Measurements from ENCODE around the gene TLR10.

The TLR10 gene

DNA sequence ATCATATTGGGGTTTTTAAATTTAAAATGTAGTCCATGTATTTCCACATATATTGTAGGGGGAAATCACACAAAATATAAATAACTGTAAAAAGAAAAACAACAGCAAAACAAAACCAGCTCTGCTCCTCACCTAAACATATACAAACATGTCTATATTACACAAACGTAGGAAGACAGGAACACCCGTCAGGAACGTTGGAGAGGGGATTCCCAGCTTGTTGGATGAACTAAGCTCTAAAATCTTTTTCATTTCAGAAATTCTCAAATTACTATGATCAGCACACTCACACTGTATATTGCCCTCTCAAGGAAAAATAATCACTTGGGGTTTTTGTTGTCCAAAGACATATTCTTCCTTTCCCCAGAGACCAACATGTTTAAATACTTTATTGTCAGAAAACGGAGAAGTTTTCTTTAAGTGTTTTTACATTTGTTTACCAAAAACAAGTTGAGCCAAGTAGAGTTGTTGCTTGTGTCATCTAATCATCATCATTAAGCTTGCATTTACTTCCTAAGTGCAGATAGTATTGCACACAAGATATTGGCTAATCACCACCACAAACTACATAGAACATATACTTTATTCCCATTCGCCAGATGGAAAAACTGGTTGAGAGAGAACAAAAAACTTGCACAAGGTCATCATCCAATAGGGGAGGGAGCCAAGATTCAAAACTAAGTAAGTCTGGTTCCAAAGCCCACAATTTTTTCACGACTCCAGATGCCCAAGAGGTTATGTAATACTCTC lies 2.4 kb upstream of the TLR10 start:
- no peak overlapping the region for H3K9ac ChIP-seq (ENCODE audit: low read length)
- no peaks in the 10 kb centered on the region for H3K27me3 ChIP-seq (ENCODE audit: control insufficient read depth in 1 of 2, insufficient read depth in 1 of 2, low read length in 2 of 2)
- H4K91ac ChIP-seq (ENCODE audit: low read length): no peak overlapping the region
- H3K4me2 ChIP-seq (ENCODE audit: low read length, poor library complexity, severe bottlenecking): no peak overlapping the region
- no peak overlapping the region for H2BK12ac ChIP-seq (ENCODE audit: low read length in 2 of 2)
- DNase-seq: no peak
- H3K9me3 ChIP-seq (ENCODE audit: control insufficient read depth, low read length): no peaks in the 10 kb centered on the region
- no peak overlapping the region for H2AK5ac ChIP-seq (ENCODE audit: low read length, severe bottlenecking)
- H3K14ac ChIP-seq (ENCODE audit: low read length in 2 of 2): no peak overlapping the region
- H2BK120ac ChIP-seq (ENCODE audit: low read depth, low read length): no peak overlapping the region
- H3K4ac ChIP-seq (ENCODE audit: low read depth in 1 of 2, low read length in 2 of 2): no peak overlapping the region
- no peaks in the 10 kb centered on the region for H3K79me1 ChIP-seq (replicated peaks; ENCODE audit: low read length, poor library complexity, severe bottlenecking)
- H3K18ac ChIP-seq (ENCODE audit: low read depth in 1 of 2, low read length in 2 of 2): no peak overlapping the region
- 76% methylated on average over 5 of the region's 6 CpGs for WGBS
- no peak overlapping the region for H2BK15ac ChIP-seq (ENCODE audit: low read depth, poor library complexity, severe bottlenecking)
- H3K36me3 ChIP-seq (ENCODE audit: control insufficient read depth in 1 of 2, insufficient read depth in 2 of 2, low read depth in 1 of 2, low read length in 2 of 2): no peaks in the 10 kb centered on the region
- H4K8ac ChIP-seq (ENCODE audit: low read length): no peak overlapping the region
- no peak overlapping the region for H3K23ac ChIP-seq (ENCODE audit: low read length in 2 of 2)
- no peak overlapping the region for H2AFZ ChIP-seq (ENCODE audit: low read depth, low read length)
- H3K27ac ChIP-seq (ENCODE audit: low read length, poor library complexity, severe bottlenecking): no peak overlapping the region
- H3K4me3 ChIP-seq (ENCODE audit: insufficient read depth in 1 of 2, low read depth in 1 of 2, low read length in 2 of 2): no peak overlapping the region
- H2BK5ac ChIP-seq (ENCODE audit: low read depth, low read length, poor library complexity, severe bottlenecking): no peak overlapping the region
- peaks cover 6% of the 10 kb centered on the region for H3K4me1 ChIP-seq (ENCODE audit: control insufficient read depth, insufficient read depth, low read depth, low read length)

DNA sequence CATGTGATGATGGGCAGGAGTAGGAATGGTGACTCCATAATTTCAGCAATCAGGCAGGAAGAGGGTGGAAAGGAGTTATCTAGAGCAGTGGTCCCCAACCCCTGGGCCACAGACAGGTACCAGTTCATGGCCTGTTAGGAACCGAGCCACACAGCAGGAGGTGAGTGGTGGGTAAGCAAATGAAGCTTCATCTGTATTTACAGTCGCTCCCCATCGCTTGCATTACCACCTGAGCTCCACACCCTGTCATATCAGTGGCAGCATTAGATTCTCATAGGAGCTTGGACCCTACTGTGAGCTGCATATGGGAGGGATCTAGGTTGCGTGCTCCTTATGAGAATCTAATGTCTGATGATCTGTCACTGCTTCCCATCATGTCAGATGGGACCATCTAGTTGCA lies 1.4 kb upstream of the TLR10 start:
- no peak overlapping the region for H3K9ac ChIP-seq (ENCODE audit: low read length)
- H2AFZ ChIP-seq (ENCODE audit: low read depth, low read length): no peak overlapping the region
- no peak overlapping the region for H3K4me2 ChIP-seq (ENCODE audit: low read length, poor library complexity, severe bottlenecking)
- H2BK12ac ChIP-seq (ENCODE audit: low read length in 2 of 2): no peak overlapping the region
- no peaks in the 10 kb centered on the region for H3K36me3 ChIP-seq (ENCODE audit: control insufficient read depth in 1 of 2, insufficient read depth in 2 of 2, low read depth in 1 of 2, low read length in 2 of 2)
- H2BK120ac ChIP-seq (ENCODE audit: low read depth, low read length): no peak overlapping the region
- no peak overlapping the region for H2AK5ac ChIP-seq (ENCODE audit: low read length, severe bottlenecking)
- H3K27me3 ChIP-seq (ENCODE audit: control insufficient read depth in 1 of 2, insufficient read depth in 1 of 2, low read length in 2 of 2): no peaks in the 10 kb centered on the region
- H4K91ac ChIP-seq (ENCODE audit: low read length): no peak overlapping the region
- no peak for DNase-seq
- H3K4me3 ChIP-seq (ENCODE audit: insufficient read depth in 1 of 2, low read depth in 1 of 2, low read length in 2 of 2): no peak overlapping the region
- peaks cover 4% of the 10 kb centered on the region for H3K4me1 ChIP-seq (ENCODE audit: control insufficient read depth, insufficient read depth, low read depth, low read length)
- no peak overlapping the region for H3K27ac ChIP-seq (ENCODE audit: low read length, poor library complexity, severe bottlenecking)
- no peak overlapping the region for H3K4ac ChIP-seq (ENCODE audit: low read depth in 1 of 2, low read length in 2 of 2)
- H4K8ac ChIP-seq (ENCODE audit: low read length): no peak overlapping the region
- H2BK15ac ChIP-seq (ENCODE audit: low read depth, poor library complexity, severe bottlenecking): no peak overlapping the region
- no peaks in the 10 kb centered on the region for H3K79me1 ChIP-seq (replicated peaks; ENCODE audit: low read length, poor library complexity, severe bottlenecking)
- H3K18ac ChIP-seq (ENCODE audit: low read depth in 1 of 2, low read length in 2 of 2): no peak overlapping the region
- H2BK5ac ChIP-seq (ENCODE audit: low read depth, low read length, poor library complexity, severe bottlenecking): no peak overlapping the region
- H3K23ac ChIP-seq (ENCODE audit: low read length in 2 of 2): no peak overlapping the region
- whole genome bisulfite sequencing: 96% methylated on average over 2 of the region's 4 CpGs
- no peak overlapping the region for H3K14ac ChIP-seq (ENCODE audit: low read length in 2 of 2)
- H3K9me3 ChIP-seq (ENCODE audit: control insufficient read depth, low read length): no peaks in the 10 kb centered on the region

DNA sequence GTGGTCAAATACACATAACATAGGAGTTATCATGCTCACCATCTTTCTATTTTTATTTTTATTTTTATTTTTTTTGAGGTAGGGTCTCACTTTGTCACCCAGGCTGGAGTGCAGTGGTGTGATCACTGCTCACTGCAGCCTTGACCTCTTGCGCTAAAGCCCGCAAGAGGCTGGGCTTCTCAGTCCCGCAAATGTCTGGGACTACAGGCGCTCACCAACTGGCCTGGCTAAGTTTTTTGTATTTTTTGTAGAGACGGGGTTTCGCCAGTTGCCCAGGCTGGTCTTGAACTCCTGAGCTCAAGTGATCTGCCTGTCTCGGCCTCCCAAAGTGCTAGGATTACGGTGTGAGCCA lies 295 bp upstream of the TLR10 start:
- Histone ChIP-seq H2BK5ac (ENCODE audit: low read depth, low read length, poor library complexity, severe bottlenecking) (no peak overlapping the region), H3K27me3 (ENCODE audit: control insufficient read depth in 1 of 2, insufficient read depth in 1 of 2, low read length in 2 of 2) (no peaks in the 10 kb centered on the region), H3K79me1 (replicated peaks; ENCODE audit: low read length, poor library complexity, severe bottlenecking) (no peaks in the 10 kb centered on the region), H3K36me3 (ENCODE audit: control insufficient read depth in 1 of 2, insufficient read depth in 2 of 2, low read depth in 1 of 2, low read length in 2 of 2) (no peaks in the 10 kb centered on the region), H2BK15ac (ENCODE audit: low read depth, poor library complexity, severe bottlenecking) (no peak overlapping the region), H3K4me3 (ENCODE audit: insufficient read depth in 1 of 2, low read depth in 1 of 2, low read length in 2 of 2) (no peak overlapping the region), H3K4ac (ENCODE audit: low read depth in 1 of 2, low read length in 2 of 2) (no peak overlapping the region), H3K14ac (ENCODE audit: low read length in 2 of 2) (no peak overlapping the region), H3K4me1 (ENCODE audit: control insufficient read depth, insufficient read depth, low read depth, low read length) (peaks cover 2% of the 10 kb centered on the region), H3K18ac (ENCODE audit: low read depth in 1 of 2, low read length in 2 of 2) (no peak overlapping the region), H3K4me2 (ENCODE audit: low read length, poor library complexity, severe bottlenecking) (no peak overlapping the region), H3K9me3 (ENCODE audit: control insufficient read depth, low read length) (no peaks in the 10 kb centered on the region), H2AK5ac (ENCODE audit: low read length, severe bottlenecking) (no peak overlapping the region), H4K91ac (ENCODE audit: low read length) (no peak overlapping the region), H4K8ac (ENCODE audit: low read length) (no peak overlapping the region), H2BK12ac (ENCODE audit: low read length in 2 of 2) (no peak overlapping the region), H2BK120ac (ENCODE audit: low read depth, low read length) (no peak overlapping the region), H3K23ac (ENCODE audit: low read length in 2 of 2) (no peak overlapping the region), H3K27ac (ENCODE audit: low read length, poor library complexity, severe bottlenecking) (no peak overlapping the region), H3K9ac (ENCODE audit: low read length) (no peak overlapping the region), H2AFZ (ENCODE audit: low read depth, low read length) (no peak overlapping the region)
- 76% methylated on average over 8 of the region's 8 CpGs for WGBS
- no peak for DNase-seq

DNA sequence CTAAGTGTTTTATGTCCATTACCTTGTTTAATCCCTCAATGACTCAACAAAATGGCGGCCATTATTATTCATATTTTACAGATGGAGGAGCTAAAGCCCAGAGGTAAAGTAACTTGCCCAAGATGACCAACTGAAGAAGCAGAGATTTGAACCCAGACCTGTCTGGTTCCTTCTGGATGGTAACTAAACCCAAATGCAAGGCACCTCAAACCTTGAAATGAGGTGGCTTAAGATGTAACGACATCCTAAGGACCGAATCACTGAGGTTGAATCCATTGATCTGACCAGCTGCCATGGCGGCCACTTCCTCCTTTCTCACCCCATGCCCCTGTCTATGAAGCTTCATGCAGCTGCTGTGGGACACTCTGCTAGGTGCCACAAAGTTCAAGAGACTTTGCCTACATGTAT lies 932 bp downstream of the TLR10 start:
- H3K18ac ChIP-seq (ENCODE audit: low read depth in 1 of 2, low read length in 2 of 2): no peak overlapping the region
- no peak overlapping the region for H2BK5ac ChIP-seq (ENCODE audit: low read depth, low read length, poor library complexity, severe bottlenecking)
- no peak overlapping the region for H2BK120ac ChIP-seq (ENCODE audit: low read depth, low read length)
- no peaks in the 10 kb centered on the region for H3K27me3 ChIP-seq (ENCODE audit: control insufficient read depth in 1 of 2, insufficient read depth in 1 of 2, low read length in 2 of 2)
- H3K4me3 ChIP-seq (ENCODE audit: insufficient read depth in 1 of 2, low read depth in 1 of 2, low read length in 2 of 2): no peak overlapping the region
- H3K27ac ChIP-seq (ENCODE audit: low read length, poor library complexity, severe bottlenecking): no peak overlapping the region
- no peaks in the 10 kb centered on the region for H3K9me3 ChIP-seq (ENCODE audit: control insufficient read depth, low read length)
- H3K4me2 ChIP-seq (ENCODE audit: low read length, poor library complexity, severe bottlenecking): no peak overlapping the region
- H2BK15ac ChIP-seq (ENCODE audit: low read depth, poor library complexity, severe bottlenecking): no peak overlapping the region
- no peak overlapping the region for H3K4ac ChIP-seq (ENCODE audit: low read depth in 1 of 2, low read length in 2 of 2)
- no peak overlapping the region for H3K14ac ChIP-seq (ENCODE audit: low read length in 2 of 2)
- H2AK5ac ChIP-seq (ENCODE audit: low read length, severe bottlenecking): no peak overlapping the region
- 96% methylated on average over 4 of the region's 4 CpGs for WGBS
- no peak overlapping the region for H2BK12ac ChIP-seq (ENCODE audit: low read length in 2 of 2)
- H3K9ac ChIP-seq (ENCODE audit: low read length): no peak overlapping the region
- H3K23ac ChIP-seq (ENCODE audit: low read length in 2 of 2): no peak overlapping the region
- no peak overlapping the region for H2AFZ ChIP-seq (ENCODE audit: low read depth, low read length)
- H3K4me1 ChIP-seq (ENCODE audit: control insufficient read depth, insufficient read depth, low read depth, low read length): no peaks in the 10 kb centered on the region
- H4K8ac ChIP-seq (ENCODE audit: low read length): no peak overlapping the region
- no peaks in the 10 kb centered on the region for H3K79me1 ChIP-seq (replicated peaks; ENCODE audit: low read length, poor library complexity, severe bottlenecking)
- H4K91ac ChIP-seq (ENCODE audit: low read length): no peak overlapping the region
- H3K36me3 ChIP-seq (ENCODE audit: control insufficient read depth in 1 of 2, insufficient read depth in 2 of 2, low read depth in 1 of 2, low read length in 2 of 2): no peaks in the 10 kb centered on the region
- DNase-seq: no peak

All from mesenchymal stem cell (in vitro differentiated cells and primary cell).